Neural crest cell (in vitro differentiated cells): Measurements from ENCODE around the gene SDCCAG8. TPM values are rescaled to one million over a fixed set of nuclear protein-coding genes. Genes with fewer than 3 reads are reported as not detected.
"Not testable (repeated sequence)": the region's sequence is repeated elsewhere in the genome, so short reads cannot be mapped to it uniquely, and the experiment has no call there.

Experiments
- DNase-seq: peaks from one replicate; pipeline ENCODE4 v3.0.0; 2021; ENCODE audit warnings: low read depth, mixed read lengths, low spot score
- H3K27ac Mint-ChIP-seq: one replicate; pipeline ENCODE4 v1.8.0; 2021; ENCODE audit warnings: mild to moderate bottlenecking, mixed read lengths; ENCODE audit not compliant: unreplicated experiment
- H3K27me3 Mint-ChIP-seq: 2 replicates; pipeline ENCODE4 v1.8.0; 2021; ENCODE audit warnings: low read depth, mild to moderate bottlenecking, mixed read lengths
- H3K36me3 Mint-ChIP-seq: 2 replicates; pipeline ENCODE4 v1.8.0; 2021; ENCODE audit warnings: low read depth, mild to moderate bottlenecking, mixed read lengths
- H3K4me1 Mint-ChIP-seq: 2 replicates; pipeline ENCODE4 v1.8.0; 2021; ENCODE audit warnings: mixed read lengths
- H3K4me3 Mint-ChIP-seq: one replicate; pipeline ENCODE4 v1.8.0; 2021; ENCODE audit warnings: mild to moderate bottlenecking, mixed read lengths
- H3K9me3 Mint-ChIP-seq: 2 replicates; pipeline ENCODE4 v1.8.0; 2021; ENCODE audit warnings: mixed read lengths
- long read RNA-seq: library from polyadenylated mRNA; unstranded; transcript quantifications from one replicate; pipeline ENCODE4 v2.0.0, GENCODE V29; 2020
- total RNA-seq: library from RNA; stranded (reverse); gene quantifications from 2 replicates; pipeline ENCODE4 v1.2.1, GENCODE V29; 2021
- TF ChIP-seq, protein P1 (sequence below): fragments of 200-600 bp; sonication (generic); conservative IDR thresholded peaks from 2 replicates; pipeline ENCODE4 v1.5.0; 2021; ENCODE audit warnings: antibody characterized with exemption, mild to moderate bottlenecking

Gene SDCCAG8
- 19.9 and 22.8 TPM in 2 replicates for total RNA-seq
- long read RNA-seq, partial matches to known transcripts = 15 of 40 reads
- long read RNA-seq, other reads (novel, unspliced or antisense) = 22 of 40 reads

DNA sequence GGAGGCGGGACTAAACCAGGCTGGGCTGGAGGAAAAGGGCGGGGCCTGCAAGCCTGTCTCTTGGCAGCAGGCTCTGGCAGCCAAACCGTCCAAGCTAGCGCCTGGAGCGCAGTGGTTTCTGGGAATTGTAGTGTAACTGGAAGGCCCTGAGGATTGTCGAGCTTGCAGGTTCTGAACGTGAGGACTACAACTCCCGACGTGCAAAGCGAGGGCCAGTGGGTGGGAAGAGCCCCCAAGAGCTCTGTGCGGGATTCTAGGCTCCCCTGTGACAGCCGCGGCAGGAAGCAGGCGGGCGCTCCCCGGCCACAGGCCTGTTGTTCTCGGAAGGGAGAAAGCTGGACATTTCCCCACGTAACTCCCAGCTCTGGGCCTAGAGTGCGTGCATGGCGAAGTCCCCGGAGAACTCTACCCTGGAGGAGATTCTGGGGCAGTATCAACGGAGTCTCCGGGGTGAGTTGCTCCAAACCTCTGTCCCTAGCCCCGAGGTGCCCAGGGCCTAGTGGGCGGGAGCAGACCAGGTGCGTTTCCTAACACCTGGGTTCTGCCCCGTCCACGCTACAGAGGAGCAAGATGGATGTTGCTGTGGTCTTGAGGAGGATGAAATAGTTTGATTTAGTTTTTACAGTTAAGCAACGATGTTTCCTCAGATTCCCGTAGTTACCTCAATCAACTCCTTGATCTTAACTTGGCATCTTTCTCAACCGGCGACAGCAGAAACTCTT lies at the start of gene SDCCAG8:
SDCCAG8 (plus strand) TSS at position 251 of the 722 bp plus-strand sequence; CDS start at position 384, 133 bp downstream.
- peak within 1 kb of the TSS; percentile 97 for H3K27ac Mint-ChIP-seq
- no peaks in the 10 kb centered on the region for H3K9me3 Mint-ChIP-seq
- peak; percentile 87 for DNase-seq
- peaks cover 33% of the 10 kb centered on the region for H3K4me1 Mint-ChIP-seq
- H3K4me3 Mint-ChIP-seq = peak within 1 kb of the TSS; percentile 95
- TF ChIP-seq, protein P1, sequence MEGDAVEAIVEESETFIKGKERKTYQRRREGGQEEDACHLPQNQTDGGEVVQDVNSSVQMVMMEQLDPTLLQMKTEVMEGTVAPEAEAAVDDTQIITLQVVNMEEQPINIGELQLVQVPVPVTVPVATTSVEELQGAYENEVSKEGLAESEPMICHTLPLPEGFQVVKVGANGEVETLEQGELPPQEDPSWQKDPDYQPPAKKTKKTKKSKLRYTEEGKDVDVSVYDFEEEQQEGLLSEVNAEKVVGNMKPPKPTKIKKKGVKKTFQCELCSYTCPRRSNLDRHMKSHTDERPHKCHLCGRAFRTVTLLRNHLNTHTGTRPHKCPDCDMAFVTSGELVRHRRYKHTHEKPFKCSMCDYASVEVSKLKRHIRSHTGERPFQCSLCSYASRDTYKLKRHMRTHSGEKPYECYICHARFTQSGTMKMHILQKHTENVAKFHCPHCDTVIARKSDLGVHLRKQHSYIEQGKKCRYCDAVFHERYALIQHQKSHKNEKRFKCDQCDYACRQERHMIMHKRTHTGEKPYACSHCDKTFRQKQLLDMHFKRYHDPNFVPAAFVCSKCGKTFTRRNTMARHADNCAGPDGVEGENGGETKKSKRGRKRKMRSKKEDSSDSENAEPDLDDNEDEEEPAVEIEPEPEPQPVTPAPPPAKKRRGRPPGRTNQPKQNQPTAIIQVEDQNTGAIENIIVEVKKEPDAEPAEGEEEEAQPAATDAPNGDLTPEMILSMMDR = no peak
- peaks cover 2% of the 10 kb centered on the region for H3K36me3 Mint-ChIP-seq
- no peaks in the 10 kb centered on the region for H3K27me3 Mint-ChIP-seq

DNA sequence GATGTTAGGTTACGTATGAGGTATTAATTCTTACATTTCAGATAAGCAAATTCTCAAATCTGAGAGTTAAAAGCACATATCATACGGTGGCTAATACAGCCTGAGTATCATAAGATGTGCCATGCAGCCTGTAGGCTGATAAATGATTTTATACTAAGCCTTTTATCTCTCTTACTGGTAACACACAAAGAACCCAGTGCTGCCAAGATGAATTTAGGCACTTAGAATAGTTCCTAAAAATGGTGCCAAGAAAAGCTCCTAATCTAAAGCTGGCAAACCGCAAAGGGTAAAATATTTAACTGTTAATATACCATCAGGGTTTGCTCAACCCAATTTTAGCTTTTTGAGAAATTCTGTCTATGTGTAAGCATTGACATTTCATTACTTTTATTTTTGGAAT lies 43.9 kb upstream of the SDCCAG8 start:
- not testable (repeated sequence) for H3K4me1 Mint-ChIP-seq, DNase-seq, H3K4me3 Mint-ChIP-seq, H3K9me3 Mint-ChIP-seq, H3K27me3 Mint-ChIP-seq, H3K27ac Mint-ChIP-seq
- H3K36me3 Mint-ChIP-seq = peaks cover 13% of the 10 kb centered on the region

DNA sequence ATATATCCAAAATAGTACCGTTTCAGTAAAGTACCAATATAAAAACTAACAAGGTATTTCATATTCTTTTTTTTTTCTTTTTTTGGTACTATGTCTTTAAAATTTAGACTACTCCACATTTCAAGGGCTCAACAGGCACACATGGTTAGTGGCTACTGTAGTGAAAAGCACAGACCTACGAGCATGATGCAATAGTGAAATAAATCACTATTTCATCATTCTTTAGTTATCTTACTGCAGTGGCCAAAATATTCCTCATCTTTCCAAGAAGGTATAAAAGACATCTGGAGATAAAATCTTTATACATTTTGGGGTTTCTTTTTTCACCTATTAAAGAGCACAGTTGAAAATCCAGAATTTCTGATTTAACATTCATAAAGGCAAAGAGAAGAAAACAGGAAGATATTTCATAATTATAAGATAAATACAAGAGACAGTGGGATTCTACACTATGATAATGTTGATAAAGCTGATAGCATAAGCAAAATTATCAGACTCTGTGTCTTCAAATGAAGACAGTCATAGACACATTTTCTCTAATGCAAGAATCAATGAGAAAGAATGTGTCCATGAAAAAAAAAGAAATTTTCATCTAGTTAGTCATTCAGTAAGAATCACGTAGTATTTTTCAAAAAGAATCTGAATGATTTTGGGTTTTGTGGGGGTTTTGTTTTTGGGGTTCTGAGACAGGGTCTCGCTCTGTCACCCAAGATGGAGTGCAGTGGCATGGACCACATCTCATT lies 42.6 kb upstream of the SDCCAG8 start:
- no peak for DNase-seq
- no peaks in the 10 kb centered on the region for H3K4me1 Mint-ChIP-seq
- H3K9me3 Mint-ChIP-seq = no peaks in the 10 kb centered on the region
- H3K27me3 Mint-ChIP-seq = no peaks in the 10 kb centered on the region
- TF ChIP-seq, protein P1 = no peak
- no peak overlapping the region for H3K4me3 Mint-ChIP-seq
- H3K36me3 Mint-ChIP-seq = peaks cover 18% of the 10 kb centered on the region
- no peak overlapping the region for H3K27ac Mint-ChIP-seq

DNA sequence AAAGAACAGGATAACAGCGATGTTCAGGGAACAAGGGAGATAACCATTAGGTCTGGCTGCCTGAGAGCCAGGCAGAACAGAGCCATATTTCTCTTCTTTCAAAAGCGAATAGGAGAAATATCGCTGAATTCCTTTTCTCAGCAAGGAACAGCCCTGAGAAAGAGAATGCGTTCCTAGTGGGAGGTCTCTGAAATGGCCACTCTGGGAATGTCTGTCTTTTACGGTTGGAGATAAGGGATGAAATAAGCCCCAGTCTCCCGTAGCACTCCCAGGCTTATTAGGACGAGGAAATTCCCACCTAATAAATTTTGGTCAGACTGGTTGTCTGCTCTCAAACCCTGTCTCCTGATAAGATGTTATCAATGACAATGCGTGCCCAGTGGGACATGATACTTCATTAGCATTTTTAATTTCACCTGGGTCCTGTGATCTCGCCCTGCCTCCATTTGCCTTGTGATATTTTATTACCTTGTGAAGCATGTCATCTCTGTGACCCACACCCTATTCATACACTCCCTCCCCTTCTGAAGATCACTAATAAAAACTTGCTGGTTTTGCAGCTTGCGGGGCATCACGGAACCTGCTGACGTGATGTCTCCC lies 40.5 kb upstream of the SDCCAG8 start:
- H3K27me3 Mint-ChIP-seq, DNase-seq, H3K9me3 Mint-ChIP-seq, H3K4me3 Mint-ChIP-seq, H3K4me1 Mint-ChIP-seq, H3K27ac Mint-ChIP-seq: not testable (repeated sequence)
- H3K36me3 Mint-ChIP-seq = peaks cover 24% of the 10 kb centered on the region

DNA sequence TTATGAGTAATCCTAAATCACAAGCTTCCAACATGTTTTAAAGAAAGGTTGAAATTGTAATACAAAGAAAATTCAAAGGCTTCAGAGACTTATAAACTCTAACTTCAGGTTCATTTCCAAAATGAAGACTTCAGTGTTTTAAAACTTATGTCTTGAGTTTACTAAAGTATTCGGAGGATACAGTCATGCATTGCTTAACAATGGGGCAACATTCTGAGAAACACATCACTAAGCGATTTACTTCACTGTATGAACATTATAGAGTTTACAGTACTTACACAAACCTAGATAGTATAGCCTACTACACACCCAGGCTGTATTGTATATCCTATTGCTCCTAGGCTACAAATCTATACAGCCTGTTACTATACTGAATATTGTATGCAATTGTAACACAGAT lies 39.1 kb upstream of the SDCCAG8 start:
- Mint-ChIP-seq H3K4me1 (no peaks in the 10 kb centered on the region), H3K4me3 (no peak overlapping the region), H3K27me3 (no peaks in the 10 kb centered on the region), H3K36me3 (peaks cover 38% of the 10 kb centered on the region), H3K9me3 (no peaks in the 10 kb centered on the region), H3K27ac (no peak overlapping the region)
- DNase-seq = no peak
- TF ChIP-seq, protein P1 = no peak

DNA sequence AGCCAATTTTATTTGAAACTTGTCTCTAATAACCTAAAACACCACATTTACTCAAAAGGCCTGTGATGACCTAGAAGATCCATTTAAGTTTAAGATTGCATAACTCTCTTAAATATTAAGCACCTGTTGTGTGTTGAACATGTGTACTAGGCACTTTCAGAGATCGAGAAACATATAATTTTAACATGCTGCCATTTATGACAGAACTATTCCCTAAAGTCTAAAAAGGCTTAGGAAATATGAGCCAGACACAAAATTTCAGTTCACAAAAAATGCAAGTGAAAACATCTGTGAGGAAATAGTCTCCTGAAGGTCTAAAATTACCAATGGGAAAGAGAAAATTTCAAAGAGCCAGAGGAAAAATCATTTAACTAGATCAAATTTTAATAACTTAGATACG lies 38.5 kb upstream of the SDCCAG8 start:
- TF ChIP-seq, protein P1 = no peak
- no peaks in the 10 kb centered on the region for H3K27me3 Mint-ChIP-seq
- no peak for DNase-seq
- H3K9me3 Mint-ChIP-seq = no peaks in the 10 kb centered on the region
- H3K4me3 Mint-ChIP-seq = no peak overlapping the region
- peaks cover 39% of the 10 kb centered on the region for H3K36me3 Mint-ChIP-seq
- H3K27ac Mint-ChIP-seq = no peak overlapping the region
- no peaks in the 10 kb centered on the region for H3K4me1 Mint-ChIP-seq
